Epithelial cell of esophagus (primary cell): ENCODE results near the gene CDK5R1.
A peak's percentile ranks its signal among the peaks of the same experiment; 100 is the strongest.

Experiments
- DNase-seq: peaks from one replicate; pipeline ENCODE4 v3.0.0; 2010; ENCODE audit warnings: low read depth
- H3K4me3 ChIP-seq: 2 replicates; pipeline ENCODE4 v1.5.1; 2011; ENCODE audit warnings: mild to moderate bottlenecking, low read length, control low read depth
- TF ChIP-seq, protein P1 (sequence below): IDR thresholded peaks from 2 replicates; pipeline ENCODE4 v1.5.1; 2011; ENCODE audit warnings: low read depth, mild to moderate bottlenecking, low read length, control low read depth, inconsistent platforms; ENCODE audit not compliant: insufficient read depth; ENCODE audit errors: missing control alignments

CDK5R1 gene

DNA sequence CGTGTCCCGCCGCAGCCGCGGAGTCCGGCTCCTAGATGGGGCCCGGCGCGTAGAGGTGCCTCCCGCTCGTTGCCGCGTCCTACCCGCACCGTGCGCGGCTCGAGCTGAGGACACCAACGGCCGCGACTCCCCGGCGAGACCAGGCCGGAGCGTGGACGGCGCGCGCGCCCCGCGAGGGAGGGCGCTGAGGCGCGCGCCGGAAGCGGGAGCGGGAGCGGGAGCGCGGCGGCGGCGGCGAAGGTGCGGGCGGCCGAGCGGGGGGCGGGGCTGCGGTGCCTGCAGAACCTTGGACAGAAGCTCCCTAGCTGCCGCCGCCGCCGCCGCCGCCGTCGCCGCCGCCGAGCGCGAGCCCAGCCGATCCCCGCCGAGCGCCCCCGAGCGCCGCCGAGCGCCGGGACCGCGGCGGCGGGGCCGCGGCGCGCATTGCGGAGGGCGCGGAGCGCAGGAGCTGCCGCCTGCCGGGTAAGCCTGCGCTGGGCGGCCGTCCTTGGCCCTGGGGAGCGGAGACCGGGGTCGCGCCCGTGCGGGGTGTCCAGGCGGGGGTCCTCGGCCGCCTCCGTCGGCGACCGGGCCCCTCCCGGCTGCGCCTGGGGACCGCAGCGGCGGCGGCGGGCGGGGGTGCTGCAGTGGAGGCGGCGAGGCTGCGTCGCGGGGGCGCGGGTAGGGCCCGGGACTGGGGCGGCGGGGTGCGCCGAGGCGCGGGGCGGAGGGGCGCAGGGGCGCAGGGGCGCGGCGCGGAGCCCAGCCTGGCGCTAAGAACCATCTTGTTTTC is at the start of gene CDK5R1:
CDK5R1 (plus strand) TSS at position 293 of the 772 bp plus-strand sequence. CDS start 628 bp downstream, outside the sequence.
- H3K4me3 ChIP-seq: peak within 1 kb of the TSS; percentile 54
- DNase-seq: peak; percentile 82
- TF ChIP-seq, protein P1, sequence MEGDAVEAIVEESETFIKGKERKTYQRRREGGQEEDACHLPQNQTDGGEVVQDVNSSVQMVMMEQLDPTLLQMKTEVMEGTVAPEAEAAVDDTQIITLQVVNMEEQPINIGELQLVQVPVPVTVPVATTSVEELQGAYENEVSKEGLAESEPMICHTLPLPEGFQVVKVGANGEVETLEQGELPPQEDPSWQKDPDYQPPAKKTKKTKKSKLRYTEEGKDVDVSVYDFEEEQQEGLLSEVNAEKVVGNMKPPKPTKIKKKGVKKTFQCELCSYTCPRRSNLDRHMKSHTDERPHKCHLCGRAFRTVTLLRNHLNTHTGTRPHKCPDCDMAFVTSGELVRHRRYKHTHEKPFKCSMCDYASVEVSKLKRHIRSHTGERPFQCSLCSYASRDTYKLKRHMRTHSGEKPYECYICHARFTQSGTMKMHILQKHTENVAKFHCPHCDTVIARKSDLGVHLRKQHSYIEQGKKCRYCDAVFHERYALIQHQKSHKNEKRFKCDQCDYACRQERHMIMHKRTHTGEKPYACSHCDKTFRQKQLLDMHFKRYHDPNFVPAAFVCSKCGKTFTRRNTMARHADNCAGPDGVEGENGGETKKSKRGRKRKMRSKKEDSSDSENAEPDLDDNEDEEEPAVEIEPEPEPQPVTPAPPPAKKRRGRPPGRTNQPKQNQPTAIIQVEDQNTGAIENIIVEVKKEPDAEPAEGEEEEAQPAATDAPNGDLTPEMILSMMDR: no peak

DNA sequence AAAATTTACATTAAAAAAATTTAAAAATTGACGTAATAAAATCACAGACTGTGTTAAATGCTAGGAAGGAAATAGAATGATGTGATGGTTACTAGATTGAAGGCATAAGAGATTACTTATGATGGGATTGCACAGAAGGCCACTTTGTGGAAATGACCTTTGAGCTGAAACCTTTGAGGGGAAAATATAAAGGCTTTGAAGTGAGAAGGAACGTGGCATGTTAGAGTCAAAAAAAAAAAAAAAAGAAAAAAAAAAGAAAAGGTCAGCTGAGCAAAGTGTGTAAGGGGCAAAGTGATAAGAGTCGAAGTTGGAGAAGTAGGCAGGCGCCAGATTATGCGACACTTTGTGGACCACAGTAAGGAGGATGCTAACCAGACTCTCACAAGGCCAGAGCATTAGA is 46.1 kb upstream of the CDK5R1 start:
- DNase-seq: no peak
- TF ChIP-seq, protein P1: no peak
- H3K4me3 ChIP-seq: no peak overlapping the region

GRCh38 chr17:32441886-32442285 is 44.9 kb upstream of the CDK5R1 start:
- no peak for DNase-seq
- no peak overlapping the region for H3K4me3 ChIP-seq
- TF ChIP-seq, protein P1: no peak

DNA sequence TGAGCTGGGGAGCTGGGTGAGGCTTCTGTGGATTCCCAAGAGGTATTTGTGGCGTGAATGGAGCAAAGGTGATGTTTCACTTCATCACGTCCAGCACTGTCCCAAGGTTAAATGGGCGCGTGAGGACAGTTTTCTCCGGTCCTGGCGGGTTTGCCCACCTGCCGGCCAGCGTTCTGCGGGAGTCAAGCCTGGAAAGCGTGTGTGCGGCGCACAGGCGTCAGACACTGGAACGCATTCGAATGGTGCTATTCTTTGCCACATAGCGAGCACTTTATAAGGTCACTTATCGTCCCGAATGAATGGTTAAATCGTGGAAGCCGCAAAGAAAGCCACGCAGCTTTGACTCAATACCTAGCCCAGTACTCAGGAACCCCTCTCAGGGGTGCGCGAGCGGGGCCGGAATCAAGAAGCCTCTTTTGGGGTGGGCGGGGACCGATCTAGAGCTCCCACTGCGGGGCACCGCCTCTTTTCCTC is 42.9 kb upstream of the CDK5R1 start:
- no peak for DNase-seq
- TF ChIP-seq, protein P1: no peak
- peak overlapping the region; percentile 96 for H3K4me3 ChIP-seq

DNA sequence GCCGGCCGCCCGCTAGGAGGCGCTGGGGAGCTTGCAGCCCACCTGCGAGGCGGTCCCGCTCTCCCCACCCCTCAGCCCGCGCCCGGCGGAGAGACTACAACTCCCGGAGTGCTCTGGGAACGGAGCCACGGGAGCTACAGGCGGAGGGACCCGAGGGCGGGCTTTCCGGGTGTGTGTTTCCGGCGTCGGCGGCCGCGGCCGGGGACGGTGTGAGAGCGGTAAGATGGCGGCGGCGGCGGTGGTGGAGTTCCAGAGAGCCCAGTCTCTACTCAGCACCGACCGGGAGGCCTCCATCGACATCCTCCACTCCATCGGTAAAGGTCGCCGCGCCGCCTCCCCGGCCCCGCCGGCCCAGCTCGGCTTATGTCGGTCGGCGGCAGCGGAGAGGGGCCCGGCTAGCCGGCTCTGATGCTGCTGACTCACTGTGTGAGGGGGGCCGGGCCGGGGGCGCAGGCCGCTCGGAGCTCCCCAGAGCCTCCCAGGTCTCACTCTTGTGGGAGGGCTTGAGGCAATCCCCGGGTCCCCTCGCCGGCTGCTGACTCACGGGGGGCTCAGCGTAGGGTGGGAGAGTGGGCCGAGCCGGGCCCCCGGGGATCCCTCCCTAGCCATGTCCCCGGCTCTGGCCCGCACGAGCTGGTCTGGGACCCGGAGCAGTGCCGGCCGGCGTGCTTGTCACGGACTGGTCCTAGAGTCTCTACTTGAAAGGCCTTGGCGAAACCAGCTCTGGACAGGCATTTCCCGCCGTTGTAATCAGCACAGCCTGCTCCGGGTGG is 42.3 kb upstream of the CDK5R1 start, which contains the start of gene PSMD11:
PSMD11 (plus strand) TSS at position 210 of the 773 bp plus-strand sequence; CDS start at position 224, 14 bp downstream.
- peak within 1 kb of the TSS; percentile 96 for H3K4me3 ChIP-seq
- TF ChIP-seq, protein P1: peak; percentile 64
- DNase-seq: peak; percentile 97

GRCh38 chr17:32445074-32445415 is 41.7 kb upstream of the CDK5R1 start:
- peak; percentile 89 for DNase-seq
- TF ChIP-seq, protein P1: no peak
- H3K4me3 ChIP-seq: peak overlapping the region; percentile 96

DNA sequence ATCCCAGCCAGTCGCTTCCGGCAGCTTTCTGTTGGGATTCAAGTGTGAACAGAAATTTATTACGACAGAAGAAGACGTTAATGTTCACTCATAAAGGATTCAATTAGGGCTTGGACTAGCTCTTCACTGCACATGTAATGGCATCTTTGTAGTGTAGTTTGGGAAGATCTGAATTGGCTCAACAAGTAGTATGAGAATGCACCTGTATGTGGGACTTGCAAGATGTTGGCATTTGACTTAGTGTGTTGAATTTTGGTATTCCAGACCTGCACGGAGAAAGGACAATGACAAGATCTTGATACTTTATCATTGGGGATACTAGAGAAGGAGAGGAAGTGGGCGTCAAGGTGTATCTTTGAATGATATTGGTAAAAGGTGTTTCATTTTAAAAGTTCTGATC is 41.3 kb upstream of the CDK5R1 start:
- DNase-seq: no peak
- H3K4me3 ChIP-seq: peak overlapping the region; percentile 96
- TF ChIP-seq, protein P1: no peak
